ENCODE results near the gene KRT24. TPM values are rescaled to one million over a fixed set of nuclear protein-coding genes. Genes with fewer than 3 reads are reported as not detected.
"Not testable (repeated sequence)": the region's sequence is repeated elsewhere in the genome, so short reads cannot be mapped to it uniquely, and the experiment has no call there.

KRT24 gene
- total RNA-seq = not detected

DNA sequence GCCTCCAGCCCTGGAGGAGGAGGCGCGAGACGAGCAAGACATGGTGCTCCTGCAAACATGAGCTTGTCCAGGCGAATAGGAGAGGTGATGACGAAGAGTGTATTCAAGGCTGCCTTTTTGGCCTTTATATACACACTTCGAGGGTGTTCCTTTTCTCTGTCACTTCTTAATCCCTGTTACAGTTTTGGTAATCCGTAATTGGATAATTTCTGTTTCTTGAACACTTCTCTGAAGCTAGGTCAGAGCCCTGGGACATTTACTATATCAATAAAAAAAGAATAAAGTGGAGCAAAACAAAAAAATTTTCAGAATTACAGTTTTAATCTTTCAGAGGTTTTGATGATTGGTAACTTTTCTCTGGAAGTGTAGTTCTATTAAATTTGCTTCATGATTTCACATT lies at the start of gene KRT24:
KRT24 (minus strand) TSS at position 101 of the 400 bp plus-strand sequence; CDS start at position 42, 59 bp downstream.
- no peak within 1 kb of the TSS for H3K4me3 Mint-ChIP-seq
- CTCF ChIA-PET = no interaction called here
- no peaks in the 10 kb centered on the region for H3K36me3 Mint-ChIP-seq (ENCODE audit: low read depth)
- no peaks in the 10 kb centered on the region for H3K4me1 Mint-ChIP-seq (ENCODE audit: low read depth)
- peaks cover 10% of the 10 kb centered on the region for H3K27me3 Mint-ChIP-seq (ENCODE audit: low read depth)
- no peaks in the 10 kb centered on the region for H3K9me3 Mint-ChIP-seq
- intact Hi-C loops (cut with micrococcal nuclease) = no loop called here
- DNase-seq = no peak
- H3K27ac Mint-ChIP-seq = no peak within 1 kb of the TSS

GRCh38 chr17:40751065-40751464 lies 47.5 kb upstream of the KRT24 start:
- Mint-ChIP-seq H3K27me3 (ENCODE audit: low read depth) (peaks cover 18% of the 10 kb centered on the region), H3K4me3 (no peak overlapping the region), H3K9me3 (no peaks in the 10 kb centered on the region), H3K36me3 (ENCODE audit: low read depth) (no peaks in the 10 kb centered on the region), H3K4me1 (ENCODE audit: low read depth) (no peaks in the 10 kb centered on the region), H3K27ac (no peak overlapping the region)
- CTCF ChIA-PET = no interaction called here
- intact Hi-C loops (cut with micrococcal nuclease) = no loop called here
- DNase-seq = no peak

DNA sequence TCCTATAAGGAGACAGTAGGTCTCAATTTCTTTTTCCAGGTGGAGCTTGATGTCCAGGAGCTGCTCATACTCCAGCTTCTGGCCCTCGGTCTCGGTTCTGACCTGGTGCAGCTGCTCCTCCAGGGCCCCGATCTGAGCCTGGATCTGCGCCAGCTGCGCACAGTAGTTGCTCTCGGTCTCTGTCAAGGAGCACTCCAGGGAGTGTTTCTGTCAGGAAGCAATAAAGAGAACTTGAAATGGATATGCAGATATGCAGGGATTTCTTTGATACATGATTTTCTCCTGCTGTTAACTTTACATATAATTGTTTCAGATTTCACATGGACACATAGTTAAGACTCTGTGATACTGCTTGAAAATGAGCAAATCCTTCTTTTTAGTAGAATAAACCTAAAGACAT lies 46.8 kb upstream of the KRT24 start:
- CTCF ChIA-PET = no interaction called here
- no peak overlapping the region for H3K4me3 Mint-ChIP-seq
- intact Hi-C loops (cut with micrococcal nuclease) = no loop called here
- no peak for DNase-seq
- no peak overlapping the region for H3K27ac Mint-ChIP-seq
- H3K9me3 Mint-ChIP-seq = no peaks in the 10 kb centered on the region
- no peaks in the 10 kb centered on the region for H3K36me3 Mint-ChIP-seq (ENCODE audit: low read depth)
- H3K4me1 Mint-ChIP-seq (ENCODE audit: low read depth) = no peaks in the 10 kb centered on the region
- H3K27me3 Mint-ChIP-seq (ENCODE audit: low read depth) = peaks cover 18% of the 10 kb centered on the region

DNA sequence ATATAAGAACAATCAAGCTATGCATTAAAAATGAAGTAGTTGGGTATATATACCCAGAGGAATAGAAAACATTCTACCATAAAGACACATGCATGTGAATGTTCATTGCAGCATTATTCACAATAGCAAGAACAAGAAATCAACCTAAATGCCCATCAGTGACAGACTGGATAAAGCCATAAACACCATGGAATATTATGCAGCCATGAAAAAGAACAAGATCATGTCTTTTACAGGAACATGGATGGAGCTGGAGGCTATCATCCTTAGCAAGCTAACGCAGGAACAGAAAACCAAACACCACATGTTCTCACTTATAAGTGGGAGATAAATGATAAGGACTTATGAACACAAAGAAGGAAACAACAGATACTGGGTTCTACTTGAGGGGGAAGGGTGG lies 45.1 kb upstream of the KRT24 start:
- H3K4me3 Mint-ChIP-seq; DNase-seq; H3K27ac Mint-ChIP-seq; H3K36me3 Mint-ChIP-seq (ENCODE audit: low read depth); intact Hi-C loops (cut with micrococcal nuclease); H3K4me1 Mint-ChIP-seq (ENCODE audit: low read depth); H3K9me3 Mint-ChIP-seq; CTCF ChIA-PET: not testable (repeated sequence)
- H3K27me3 Mint-ChIP-seq (ENCODE audit: low read depth) = peaks cover 18% of the 10 kb centered on the region

- Mint-ChIP-seq H3K9me3 (peaks cover 3% of the 10 kb centered on the region), H3K36me3 (ENCODE audit: low read depth) (peaks cover 2% of the 10 kb centered on the region), H3K4me3 (no peak overlapping the region), H3K27me3 (ENCODE audit: low read depth) (peaks cover 11% of the 10 kb centered on the region), H3K4me1 (ENCODE audit: low read depth) (no peaks in the 10 kb centered on the region), H3K27ac (no peak overlapping the region)
- intact Hi-C loops (cut with micrococcal nuclease) = no loop called here
- CTCF ChIA-PET = no interaction called here
- no peak for DNase-seq
These were observed 35.0 kb upstream of the KRT24 start for GRCh38 chr17:40738553-40738952.

DNA sequence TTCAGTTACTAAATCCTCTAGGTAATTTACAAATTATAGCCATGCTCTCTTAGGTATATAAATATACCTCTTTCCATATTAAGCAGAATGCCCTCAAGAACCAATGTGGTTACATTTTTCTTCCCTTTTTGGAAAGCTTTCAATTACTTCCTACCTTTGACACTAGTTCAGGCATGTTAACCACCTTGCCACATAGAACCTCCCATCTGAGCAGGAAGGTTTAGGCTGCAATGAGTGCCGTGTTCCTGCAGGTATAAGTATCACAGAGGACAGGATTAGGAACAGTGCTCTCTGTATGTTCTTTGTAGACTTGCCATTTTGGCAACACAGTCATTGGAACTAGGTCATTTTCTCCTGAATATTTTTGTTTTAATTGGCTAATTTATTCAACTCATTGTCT lies 31.5 kb upstream of the KRT24 start:
- Mint-ChIP-seq H3K4me3 (no peak overlapping the region), H3K27ac (no peak overlapping the region), H3K27me3 (ENCODE audit: low read depth) (peaks cover 6% of the 10 kb centered on the region), H3K36me3 (ENCODE audit: low read depth) (no peaks in the 10 kb centered on the region), H3K9me3 (no peaks in the 10 kb centered on the region), H3K4me1 (ENCODE audit: low read depth) (no peaks in the 10 kb centered on the region)
- intact Hi-C loops (cut with micrococcal nuclease) = no loop called here
- no peak for DNase-seq
- CTCF ChIA-PET = no interaction called here

GRCh38 chr17:40734018-40734417 lies 30.5 kb upstream of the KRT24 start:
- H3K4me1 Mint-ChIP-seq (ENCODE audit: low read depth) = no peaks in the 10 kb centered on the region
- H3K9me3 Mint-ChIP-seq = no peaks in the 10 kb centered on the region
- H3K27me3 Mint-ChIP-seq (ENCODE audit: low read depth) = peaks cover 6% of the 10 kb centered on the region
- CTCF ChIA-PET = interaction anchor here (0.6 kb wide), 1 partner anchor 474 kb away, joined by 4 read pairs; no protein-coding TSS in a partner anchor
- intact Hi-C loops (cut with micrococcal nuclease) = no loop called here
- no peak overlapping the region for H3K27ac Mint-ChIP-seq
- no peak for DNase-seq
- H3K36me3 Mint-ChIP-seq (ENCODE audit: low read depth) = no peaks in the 10 kb centered on the region
- no peak overlapping the region for H3K4me3 Mint-ChIP-seq

GRCh38 chr17:40730970-40731369 lies 27.4 kb upstream of the KRT24 start:
- H3K27me3 Mint-ChIP-seq (ENCODE audit: low read depth) = peaks cover 6% of the 10 kb centered on the region
- CTCF ChIA-PET = interaction anchor here (1.0 kb wide), 1 partner anchor 9 kb away, joined by 3 read pairs; no protein-coding TSS in a partner anchor

DNA sequence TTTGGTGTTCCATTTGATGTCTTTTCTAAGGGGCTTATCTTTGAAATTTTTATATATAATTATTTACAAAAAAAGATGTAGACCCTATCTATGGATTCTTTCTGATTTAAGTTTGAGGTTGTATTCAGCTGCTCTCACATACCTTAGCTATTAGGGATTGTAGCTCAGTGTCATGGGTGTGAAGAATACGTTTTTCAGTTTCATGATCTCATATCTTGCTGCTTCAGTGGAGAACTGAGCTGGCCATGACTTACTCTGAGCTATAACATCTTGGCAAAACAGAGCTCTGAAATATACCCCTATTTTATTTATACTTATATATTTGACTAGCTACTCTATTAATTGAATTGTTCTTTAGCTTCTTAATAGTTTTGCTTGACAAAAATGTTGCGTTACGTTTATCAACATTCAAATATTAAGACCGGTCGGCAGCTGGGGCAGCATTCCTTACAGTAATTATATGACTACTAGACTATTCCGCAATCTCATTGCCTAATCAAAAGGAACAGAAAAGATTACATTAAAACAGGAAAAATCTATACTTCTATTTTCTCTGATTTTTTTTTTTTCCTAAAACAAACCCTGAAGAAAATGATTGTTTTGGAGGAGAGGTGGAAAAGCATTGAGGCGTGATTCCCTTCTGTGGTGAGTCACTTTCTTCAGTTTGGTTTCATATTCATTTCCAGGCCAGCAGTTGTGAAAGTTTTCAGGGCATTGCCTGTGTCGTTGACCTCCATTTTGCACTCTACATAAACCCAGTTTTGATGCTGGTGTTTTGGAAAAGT lies 24.1 kb upstream of the KRT24 start:
- CTCF ChIA-PET = interaction anchor here (0.7 to 1.1 kb wide), 3 partner anchors 9 to 112 kb away, joined by 4 to 6 read pairs (median 6); no protein-coding TSS in a partner anchor
- DNase-seq = no peak
- intact Hi-C loops (cut with micrococcal nuclease) = loop anchor here (1.0 kb wide), 1 partner anchor 107 kb away; no protein-coding TSS in a partner anchor
- Mint-ChIP-seq H3K9me3 (no peaks in the 10 kb centered on the region), H3K27me3 (ENCODE audit: low read depth) (peaks cover 8% of the 10 kb centered on the region), H3K36me3 (ENCODE audit: low read depth) (no peaks in the 10 kb centered on the region), H3K4me3 (no peak overlapping the region), H3K27ac (no peak overlapping the region), H3K4me1 (ENCODE audit: low read depth) (peaks cover 2% of the 10 kb centered on the region)

More at GRCh38 chr17:40730970-40731369, 27.4 kb upstream of the KRT24 start:
- intact Hi-C loops (cut with micrococcal nuclease) = no loop called here
- DNase-seq = no peak
- Mint-ChIP-seq H3K36me3 (ENCODE audit: low read depth) (no peaks in the 10 kb centered on the region), H3K4me1 (ENCODE audit: low read depth) (peaks cover 2% of the 10 kb centered on the region), H3K9me3 (no peaks in the 10 kb centered on the region), H3K4me3 (no peak overlapping the region), H3K27ac (no peak overlapping the region)

DNA sequence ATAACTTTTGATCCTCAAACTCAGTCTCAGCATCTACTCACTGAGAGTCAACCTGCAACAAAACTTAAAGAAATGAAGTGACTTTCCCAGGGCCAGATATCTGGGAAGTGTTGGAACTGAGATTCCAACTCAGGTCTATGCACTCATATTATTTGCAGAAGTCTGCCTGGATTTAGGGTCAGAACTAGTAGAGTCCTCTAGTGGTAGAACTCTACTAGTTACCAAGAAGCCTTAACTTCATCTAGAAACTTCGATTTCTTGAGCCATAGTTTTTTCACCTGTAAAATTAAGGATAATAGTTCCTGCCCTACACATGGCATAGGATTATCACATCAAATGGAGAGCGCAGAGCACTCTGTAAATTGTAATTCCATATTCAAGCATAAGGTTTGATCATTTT lies 23.4 kb upstream of the KRT24 start:
- peaks cover 8% of the 10 kb centered on the region for H3K27me3 Mint-ChIP-seq (ENCODE audit: low read depth)
- no peak overlapping the region for H3K4me3 Mint-ChIP-seq
- H3K9me3 Mint-ChIP-seq = no peaks in the 10 kb centered on the region
- peaks cover 2% of the 10 kb centered on the region for H3K4me1 Mint-ChIP-seq (ENCODE audit: low read depth)
- no peak for DNase-seq
- CTCF ChIA-PET = interaction anchor here (1.1 kb wide), 2 partner anchors 10 to 111 kb away, joined by 4 to 6 read pairs; no protein-coding TSS in a partner anchor
- intact Hi-C loops (cut with micrococcal nuclease) = loop anchor here (1.0 kb wide), 1 partner anchor 107 kb away; no protein-coding TSS in a partner anchor
- H3K27ac Mint-ChIP-seq = no peak overlapping the region
- no peaks in the 10 kb centered on the region for H3K36me3 Mint-ChIP-seq (ENCODE audit: low read depth)

DNA sequence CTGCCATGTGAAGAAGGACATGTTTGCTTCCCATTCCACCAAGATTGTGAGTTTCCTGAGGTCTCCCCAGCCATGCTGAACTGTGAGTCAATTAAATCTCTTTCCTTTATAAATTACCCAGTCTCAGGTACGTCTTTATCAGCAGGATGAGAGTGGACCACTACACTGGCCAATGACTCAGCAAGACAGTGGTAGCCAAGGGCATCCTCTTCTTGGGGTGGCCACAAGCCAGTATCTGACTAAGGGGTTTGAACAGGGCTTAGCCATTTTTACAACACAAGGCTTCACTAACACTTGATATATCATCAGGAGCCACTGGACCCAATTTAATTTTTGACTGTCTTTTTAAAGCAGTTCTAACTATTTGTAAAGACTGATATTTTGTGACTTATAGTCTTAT lies 21.1 kb upstream of the KRT24 start:
- H3K4me3 Mint-ChIP-seq = no peak overlapping the region
- CTCF ChIA-PET = no interaction called here
- no peak for DNase-seq
- H3K4me1 Mint-ChIP-seq (ENCODE audit: low read depth) = peaks cover 2% of the 10 kb centered on the region
- H3K36me3 Mint-ChIP-seq (ENCODE audit: low read depth) = no peaks in the 10 kb centered on the region
- H3K27ac Mint-ChIP-seq = no peak overlapping the region
- H3K27me3 Mint-ChIP-seq (ENCODE audit: low read depth) = peaks cover 4% of the 10 kb centered on the region
- no peaks in the 10 kb centered on the region for H3K9me3 Mint-ChIP-seq
- intact Hi-C loops (cut with micrococcal nuclease) = no loop called here

- Mint-ChIP-seq H3K27ac (no peak overlapping the region), H3K9me3 (no peaks in the 10 kb centered on the region), H3K4me3 (no peak overlapping the region), H3K27me3 (ENCODE audit: low read depth) (peaks cover 4% of the 10 kb centered on the region), H3K4me1 (ENCODE audit: low read depth) (no peaks in the 10 kb centered on the region), H3K36me3 (ENCODE audit: low read depth) (no peaks in the 10 kb centered on the region)
- CTCF ChIA-PET = interaction anchor here (0.6 to 1.1 kb wide), 3 partner anchors 8 to 485 kb away, joined by 3 to 6 read pairs (median 3); no protein-coding TSS in a partner anchor
- no peak for DNase-seq
- intact Hi-C loops (cut with micrococcal nuclease) = no loop called here
These were observed 18.7 kb upstream of the KRT24 start for GRCh38 chr17:40722241-40722640.

GRCh38 chr17:40720899-40721298 lies 17.3 kb upstream of the KRT24 start:
- Mint-ChIP-seq H3K4me1 (ENCODE audit: low read depth) (no peaks in the 10 kb centered on the region), H3K27ac (no peak overlapping the region), H3K27me3 (ENCODE audit: low read depth) (peaks cover 4% of the 10 kb centered on the region), H3K36me3 (ENCODE audit: low read depth) (no peaks in the 10 kb centered on the region), H3K9me3 (no peaks in the 10 kb centered on the region), H3K4me3 (no peak overlapping the region)
- intact Hi-C loops (cut with micrococcal nuclease) = no loop called here
- DNase-seq = no peak
- CTCF ChIA-PET = no interaction called here
